SK-N-SH (cell line): ENCODE data around the gene GRB7. TPM values are rescaled to one million over a fixed set of nuclear protein-coding genes. Genes with fewer than 3 reads are reported as not detected.

ENCODE experiments used
- CTCF ChIA-PET: fragments of 300-600, 350-600 bp; formaldehyde crosslinking; extraction: SDS; loops from one replicate; lab custom pipeline; 2021; lab: Yijun Ruan, JAX
- POLR2A ChIA-PET: fragments of 350-600 bp; sonication (Branson Sonifier 250); formaldehyde crosslinking; extraction: SDS; loops from one replicate; lab custom pipeline; 2020; ENCODE audit warnings: antibody characterized with exemption, inconsistent platforms; lab: Yijun Ruan, JAX
- DNase-seq: peaks from one replicate; pipeline ENCODE4 v3.0.0; 2012
- H2AFZ ChIP-seq: fragments of 200-600 bp; sonication (generic); 2 replicates; pipeline ENCODE4 v1.8.1; 2016; ENCODE audit warnings: antibody characterized with exemption, mild to moderate bottlenecking, low read depth
- H3F3A ChIP-seq: fragments of 200-600 bp; sonication (generic); replicated peaks from 2 replicates; pipeline ENCODE3; 2016; ENCODE audit warnings: antibody characterized with exemption, mild to moderate bottlenecking; ENCODE audit not compliant: insufficient read depth
- H3K27ac ChIP-seq, 2 experiments: fragments of 200-500 bp in 1 of 2; fragments of 200-600 bp in 1 of 2; sonication (Bioruptor generic) in 1 of 2; sonication (generic), shearing (Covaris generic) in 1 of 2; 2 replicates each; pipeline versions ENCODE4 v1.5.1 to v1.6.1; 2014 to 2016; ENCODE audit warnings: low read depth in 2 of 2, inconsistent platforms in 1 of 2, low read length in 1 of 2, mild to moderate bottlenecking in 1 of 2, mixed read lengths in 1 of 2
- H3K27me3 ChIP-seq: fragments of 200-600 bp; sonication (generic), shearing (Covaris generic); 2 replicates; pipeline ENCODE4 v1.6.1; 2016; ENCODE audit warnings: mixed run types; ENCODE audit not compliant: insufficient read depth
- H3K36me3 ChIP-seq, 2 experiments: fragments of 200-500 bp in 1 of 2; fragments of 200-600 bp in 1 of 2; sonication (Bioruptor generic) in 1 of 2; sonication (generic) in 1 of 2; replicated peaks in 1 of 2; 2 replicates each; pipeline versions ENCODE3 to v1.5.1; 2014 to 2016; ENCODE audit warnings: low read length in 1 of 2, mild to moderate bottlenecking in 1 of 2; ENCODE audit not compliant: insufficient read depth in 2 of 2, control insufficient read depth in 1 of 2
- H3K4me1 ChIP-seq, 2 experiments: fragments of 200-500 bp in 1 of 2; fragments of 200-600 bp in 1 of 2; sonication (Bioruptor generic) in 1 of 2; sonication (generic), shearing (Covaris generic) in 1 of 2; 2 replicates each; pipeline versions ENCODE4 v1.5.1 to v1.6.1; 2014 to 2016; ENCODE audit warnings: low read depth in 1 of 2, low read length in 1 of 2, mixed run types in 1 of 2; ENCODE audit not compliant: insufficient read depth in 2 of 2, control insufficient read depth in 1 of 2
- H3K4me2 ChIP-seq: fragments of 200-600 bp; sonication (generic), shearing (Covaris generic); 2 replicates; pipeline ENCODE4 v1.6.1; 2017; ENCODE audit warnings: mixed run types
- H3K4me3 ChIP-seq, 2 experiments: fragments of 200-500 bp in 1 of 2; fragments of 200-600 bp in 1 of 2; sonication (Bioruptor generic) in 1 of 2; sonication (generic), shearing (Covaris generic) in 1 of 2; 2 replicates each; pipeline versions ENCODE4 v1.5.1 to v1.8.1; 2014 to 2016; ENCODE audit warnings: low read depth in 2 of 2, inconsistent platforms in 1 of 2, low read length in 1 of 2, mild to moderate bottlenecking in 1 of 2, mixed read lengths in 1 of 2, moderate library complexity in 1 of 2
- H3K79me2 ChIP-seq: fragments of 200-600 bp; sonication (generic); 2 replicates; pipeline ENCODE4 v1.8.1; 2017; ENCODE audit warnings: mild to moderate bottlenecking; ENCODE audit not compliant: insufficient read depth
- H3K9ac ChIP-seq: fragments of 200-600 bp; sonication (generic); 2 replicates; pipeline ENCODE4 v1.6.1; 2017; ENCODE audit warnings: mixed run types
- H3K9me2 ChIP-seq: fragments of 200-600 bp; sonication (generic); 2 replicates; pipeline ENCODE4 v1.6.1; 2017; ENCODE audit warnings: mixed run types
- H3K9me3 ChIP-seq: fragments of 200-600 bp; sonication (generic); 2 replicates; pipeline ENCODE4 v1.6.1; 2017; ENCODE audit warnings: mixed run types, mild to moderate bottlenecking, moderate library complexity
- H4K20me1 ChIP-seq: fragments of 200-600 bp; sonication (generic); 2 replicates; pipeline ENCODE4 v1.6.1; 2017; ENCODE audit warnings: mild to moderate bottlenecking, mixed run types; ENCODE audit not compliant: insufficient read depth
- CHD2 ChIP-seq: fragments of 150-350 bp; IDR thresholded peaks from 2 replicates; pipeline ENCODE4 v1.6.1; 2018; ENCODE audit warnings: low read length; ENCODE audit not compliant: partially characterized antibody
- FOSL2 ChIP-seq: IDR thresholded peaks from 2 replicates; pipeline ENCODE4 v1.4.0; 2012; ENCODE audit warnings: low read depth, mild to moderate bottlenecking, moderate library complexity, borderline replicate concordance
- FOXJ3 ChIP-seq: sonication (generic); formaldehyde crosslinking; IDR thresholded peaks from 2 replicates; pipeline ENCODE4 v1.5.1; 2020; ENCODE audit warnings: mild to moderate bottlenecking, missing genetic modification reagents
- GATA2 ChIP-seq: sonication (generic); formaldehyde crosslinking; IDR thresholded peaks from 2 replicates; pipeline ENCODE4 v1.5.0; 2020; ENCODE audit warnings: mild to moderate bottlenecking, missing genetic modification reagents
- POLR2AphosphoS5 ChIP-seq: IDR thresholded peaks from 2 replicates; pipeline ENCODE4 v1.6.1; 2012; ENCODE audit warnings: low read depth, low read length
- TAF1 ChIP-seq: IDR thresholded peaks from 2 replicates; pipeline ENCODE4 v1.6.1; 2012; ENCODE audit warnings: low read depth, mild to moderate bottlenecking, low read length, moderate library complexity, borderline replicate concordance
- TCF12 ChIP-seq: IDR thresholded peaks from 2 replicates; pipeline ENCODE4 v1.4.0; 2012
- WGBS: methylation state at CpG from one replicate; pipeline ENCODE4 v1.1.6; 2017; ENCODE audit warnings: low lambda C conversion rate; 5-methylcytosine and 5-hydroxymethylcytosine counted together
- polyA plus RNA-seq, 3 experiments: library from polyadenylated mRNA; depleted of rRNA; stranded (reverse); fragments of >200 nt; gene quantifications; 2 replicates each; pipeline ENCODE4 v1.2.3, GENCODE V29; 2012
- TF ChIP-seq, protein P1 (sequence below): IDR thresholded peaks from 2 replicates; pipeline ENCODE4 v1.6.1; 2012; ENCODE audit warnings: mild to moderate bottlenecking, low read depth, low read length, moderate library complexity
- TF ChIP-seq, protein P2 (sequence below): IDR thresholded peaks from 2 replicates; pipeline ENCODE4; 2012
- TF ChIP-seq, protein P3 (sequence below): IDR thresholded peaks from 2 replicates; pipeline ENCODE4 v1.4.0; 2012; ENCODE audit warnings: low read depth, borderline replicate concordance

The GRB7 gene
- polyA plus RNA-seq, 1 of the 3 experiments (the other 2 are of a cell fraction), result not detected

DNA sequence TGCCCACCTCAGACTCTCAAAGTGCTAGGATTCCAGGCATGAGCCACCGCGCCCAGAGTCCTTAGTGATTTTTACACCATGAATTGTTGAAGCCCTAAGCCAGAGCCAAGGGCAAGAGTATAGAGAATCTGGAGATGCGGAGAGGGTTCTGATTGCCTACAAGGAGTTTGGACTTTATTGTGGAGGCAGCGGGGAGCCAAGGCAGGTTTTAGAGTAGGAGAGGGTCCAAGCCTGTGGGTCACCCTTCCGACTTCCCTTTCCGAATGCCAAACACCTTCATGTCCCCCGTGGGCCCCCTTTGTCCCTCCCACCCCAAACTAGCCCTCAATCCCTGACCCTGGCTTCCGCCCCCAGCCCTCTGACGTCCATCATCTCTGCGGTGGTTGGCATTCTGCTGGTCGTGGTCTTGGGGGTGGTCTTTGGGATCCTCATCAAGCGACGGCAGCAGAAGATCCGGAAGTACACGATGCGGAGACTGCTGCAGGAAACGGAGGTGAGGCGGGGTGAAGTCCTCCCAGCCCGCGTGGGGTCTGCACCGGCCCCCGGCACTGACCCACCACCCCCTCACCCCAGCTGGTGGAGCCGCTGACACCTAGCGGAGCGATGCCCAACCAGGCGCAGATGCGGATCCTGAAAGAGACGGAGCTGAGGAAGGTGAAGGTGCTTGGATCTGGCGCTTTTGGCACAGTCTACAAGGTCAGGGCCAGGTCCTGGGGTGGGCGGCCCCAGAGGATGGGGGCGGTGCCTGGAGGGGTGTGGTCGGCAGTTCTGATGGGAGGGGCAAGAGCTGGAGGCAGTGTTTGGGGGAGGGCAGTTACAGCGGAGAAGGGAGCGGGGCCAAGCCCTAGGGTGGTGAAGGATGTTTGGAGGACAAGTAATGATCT is 14.5 kb upstream of the GRB7 start:
- Histone ChIP-seq H2AFZ (no peak overlapping the region), H3K4me1 (no peaks in the 10 kb centered on the region), H3K27ac (no peak overlapping the region), H3K36me3 (peaks cover 0 to under 1% of the 10 kb centered on the region in 2 experiments), H3K9me2 (no peaks in the 10 kb centered on the region), H3K4me3 (no peak overlapping the region), H3K4me2 (no peak overlapping the region), H3K27me3 (no peaks in the 10 kb centered on the region), H3K79me2 (no peaks in the 10 kb centered on the region), H3K9me3 (no peaks in the 10 kb centered on the region), H3F3A (no peaks in the 10 kb centered on the region), H4K20me1 (no peaks in the 10 kb centered on the region), H3K9ac (no peak overlapping the region)
- WGBS, result 84% methylated on average over 34 of the region's 34 CpGs
- CTCF ChIA-PET, result interaction anchor here (1.7 kb wide), 1 partner anchor 51 kb away, joined by 3 read pairs; no protein-coding TSS in a partner anchor
- DNase-seq, result no peak
- POLR2A ChIA-PET, result no interaction called here
- TF ChIP-seq, protein P1, sequence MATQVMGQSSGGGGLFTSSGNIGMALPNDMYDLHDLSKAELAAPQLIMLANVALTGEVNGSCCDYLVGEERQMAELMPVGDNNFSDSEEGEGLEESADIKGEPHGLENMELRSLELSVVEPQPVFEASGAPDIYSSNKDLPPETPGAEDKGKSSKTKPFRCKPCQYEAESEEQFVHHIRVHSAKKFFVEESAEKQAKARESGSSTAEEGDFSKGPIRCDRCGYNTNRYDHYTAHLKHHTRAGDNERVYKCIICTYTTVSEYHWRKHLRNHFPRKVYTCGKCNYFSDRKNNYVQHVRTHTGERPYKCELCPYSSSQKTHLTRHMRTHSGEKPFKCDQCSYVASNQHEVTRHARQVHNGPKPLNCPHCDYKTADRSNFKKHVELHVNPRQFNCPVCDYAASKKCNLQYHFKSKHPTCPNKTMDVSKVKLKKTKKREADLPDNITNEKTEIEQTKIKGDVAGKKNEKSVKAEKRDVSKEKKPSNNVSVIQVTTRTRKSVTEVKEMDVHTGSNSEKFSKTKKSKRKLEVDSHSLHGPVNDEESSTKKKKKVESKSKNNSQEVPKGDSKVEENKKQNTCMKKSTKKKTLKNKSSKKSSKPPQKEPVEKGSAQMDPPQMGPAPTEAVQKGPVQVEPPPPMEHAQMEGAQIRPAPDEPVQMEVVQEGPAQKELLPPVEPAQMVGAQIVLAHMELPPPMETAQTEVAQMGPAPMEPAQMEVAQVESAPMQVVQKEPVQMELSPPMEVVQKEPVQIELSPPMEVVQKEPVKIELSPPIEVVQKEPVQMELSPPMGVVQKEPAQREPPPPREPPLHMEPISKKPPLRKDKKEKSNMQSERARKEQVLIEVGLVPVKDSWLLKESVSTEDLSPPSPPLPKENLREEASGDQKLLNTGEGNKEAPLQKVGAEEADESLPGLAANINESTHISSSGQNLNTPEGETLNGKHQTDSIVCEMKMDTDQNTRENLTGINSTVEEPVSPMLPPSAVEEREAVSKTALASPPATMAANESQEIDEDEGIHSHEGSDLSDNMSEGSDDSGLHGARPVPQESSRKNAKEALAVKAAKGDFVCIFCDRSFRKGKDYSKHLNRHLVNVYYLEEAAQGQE, result no peak
- TF ChIP-seq FOXJ3 (CRISPR knock-in tag) (no peak), TCF12 (no peak), CHD2 (no peak), TAF1 (no peak), FOSL2 (no peak), GATA2 (CRISPR knock-in tag) (no peak), POLR2AphosphoS5 (no peak)
- TF ChIP-seq, protein P2, sequence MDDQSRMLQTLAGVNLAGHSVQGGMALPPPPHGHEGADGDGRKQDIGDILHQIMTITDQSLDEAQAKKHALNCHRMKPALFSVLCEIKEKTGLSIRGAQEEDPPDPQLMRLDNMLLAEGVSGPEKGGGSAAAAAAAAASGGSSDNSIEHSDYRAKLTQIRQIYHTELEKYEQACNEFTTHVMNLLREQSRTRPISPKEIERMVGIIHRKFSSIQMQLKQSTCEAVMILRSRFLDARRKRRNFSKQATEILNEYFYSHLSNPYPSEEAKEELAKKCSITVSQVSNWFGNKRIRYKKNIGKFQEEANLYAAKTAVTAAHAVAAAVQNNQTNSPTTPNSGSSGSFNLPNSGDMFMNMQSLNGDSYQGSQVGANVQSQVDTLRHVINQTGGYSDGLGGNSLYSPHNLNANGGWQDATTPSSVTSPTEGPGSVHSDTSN, result no peak
- TF ChIP-seq, protein P3, sequence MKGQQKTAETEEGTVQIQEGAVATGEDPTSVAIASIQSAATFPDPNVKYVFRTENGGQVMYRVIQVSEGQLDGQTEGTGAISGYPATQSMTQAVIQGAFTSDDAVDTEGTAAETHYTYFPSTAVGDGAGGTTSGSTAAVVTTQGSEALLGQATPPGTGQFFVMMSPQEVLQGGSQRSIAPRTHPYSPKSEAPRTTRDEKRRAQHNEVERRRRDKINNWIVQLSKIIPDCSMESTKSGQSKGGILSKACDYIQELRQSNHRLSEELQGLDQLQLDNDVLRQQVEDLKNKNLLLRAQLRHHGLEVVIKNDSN, result no peak
